GM12878 (cell line): ENCODE results near the gene PPP2R5B. TPM values are rescaled to one million over a fixed set of nuclear protein-coding genes. Genes with fewer than 3 reads are reported as not detected.

Experiments
- BCL3 ChIP-seq: IDR thresholded peaks from 2 replicates; pipeline ENCODE4 v1.6.1; 2011; ENCODE audit warnings: borderline replicate concordance, low read depth, mild to moderate bottlenecking, moderate library complexity, low read length; ENCODE audit not compliant: insufficient read depth, poor library complexity, severe bottlenecking
- BRCA1 ChIP-seq: IDR thresholded peaks from 2 replicates; pipeline ENCODE4 v1.6.1; 2011; ENCODE audit warnings: low read depth, low read length, improper control_type of control experiment
- CEBPZ ChIP-seq: fragments of 150-350 bp; IDR thresholded peaks from 2 replicates; pipeline ENCODE4 v1.6.1; 2016; ENCODE audit warnings: low read depth, low read length
- CTCF ChIP-seq, 3 experiments: IDR thresholded peaks in 2 of 3; conservative IDR thresholded peaks in 1 of 3; 2 replicates each; pipeline ENCODE4 v1.5.1; 2011; ENCODE audit warnings: low read depth in 3 of 3, low read length in 3 of 3, mild to moderate bottlenecking in 3 of 3, control low read depth in 2 of 3, moderate library complexity in 2 of 3, inconsistent platforms in 1 of 3, mixed read lengths in 1 of 3; ENCODE audit not compliant: control insufficient read depth in 2 of 3, insufficient read depth in 1 of 3; ENCODE audit errors: extremely low read depth in 1 of 3
- EED ChIP-seq: sonication (generic); IDR thresholded peaks from 2 replicates; pipeline ENCODE4 v1.6.1; 2016; ENCODE audit warnings: antibody characterized with exemption, low read depth
- KDM1A ChIP-seq: fragments of 200-600 bp; sonication (generic); IDR thresholded peaks from 2 replicates; pipeline ENCODE4 v1.6.1; 2016; ENCODE audit warnings: borderline replicate concordance
- MEF2A ChIP-seq: IDR thresholded peaks from 2 replicates; pipeline ENCODE4 v1.6.1; 2011; ENCODE audit warnings: low read depth, mild to moderate bottlenecking, low read length, moderate library complexity; ENCODE audit not compliant: insufficient read depth
- MTA3 ChIP-seq: IDR thresholded peaks from 2 replicates; pipeline ENCODE4 v1.6.1; 2012; ENCODE audit warnings: low read length, inconsistent platforms, borderline replicate concordance
- RCOR1 ChIP-seq: conservative IDR thresholded peaks from 2 replicates; pipeline ENCODE4 v1.6.1; 2012; ENCODE audit warnings: low read depth, low read length, improper control_type of control experiment
- RELB ChIP-seq: fragments of 450-650 bp; IDR thresholded peaks from 2 replicates; pipeline ENCODE4 v1.6.1; 2017; ENCODE audit warnings: low read depth, mild to moderate bottlenecking, moderate library complexity
- REST ChIP-seq: IDR thresholded peaks from 2 replicates; pipeline ENCODE4 v1.6.1; 2012; ENCODE audit warnings: mild to moderate bottlenecking, low read depth, low read length
- SIN3A ChIP-seq: IDR thresholded peaks from 2 replicates; pipeline ENCODE4 v1.6.1; 2012; ENCODE audit warnings: low read depth, low read length, improper control_type of control experiment
- STAT1 ChIP-seq: fragments of 450-650 bp; conservative IDR thresholded peaks from 2 replicates; pipeline ENCODE4 v1.6.1; 2014; ENCODE audit warnings: antibody characterized with exemption, mild to moderate bottlenecking
- ZBTB33 ChIP-seq: fragments of 450-650 bp; IDR thresholded peaks from 2 replicates; pipeline ENCODE4 v1.6.1; 2017; ENCODE audit warnings: mild to moderate bottlenecking
- polyA plus RNA-seq, 11 experiments: library from polyadenylated mRNA; depleted of rRNA in 4 of 11; unstranded in 6 of 11; stranded (reverse) in 5 of 11; fragments of >200 nt; fragmentation: Nextera tagmentation in 4 of 11; fragmentation: Illumina TruSeq in 1 of 11; extraction: Ambion mirVana in 4 of 11; extraction: Trizol in 1 of 11; gene quantifications; 1 replicate in 1 of 11; 2 replicates in 10 of 11; pipeline versions ENCODE4 v1.2.1 to v1.2.3, GENCODE V29; 2011 to 2016; ENCODE audit warnings: inconsistent platforms in 2 of 11, missing spikeins in 2 of 11, low read depth in 1 of 11
- total RNA-seq, 4 experiments: library from RNA; depleted of rRNA in 3 of 4; stranded (reverse); fragments of >200 nt in 3 of 4; fragmentation: Illumina TruSeq in 1 of 4; extraction: Trizol in 1 of 4; gene quantifications; 2 replicates each; pipeline versions ENCODE4 v1.2.1 to v1.2.3, GENCODE V29; 2013 to 2021

The PPP2R5B gene
- total and polyA plus RNA-seq, 10 of the 15 experiments (the other 5 are each of a cell fraction or from before 2014, with no cell fraction given): 0.08 to 6.7 (median 2.0) TPM

- TF ChIP-seq CEBPZ (no peak), CTCF (IDR thresholded peaks at IDR 0.05 in 2 of 3, conservative IDR thresholded peaks at IDR 0.05 in 1 of 3; ENCODE audit: control insufficient read depth in 2 of 3, extremely low read depth in 1 of 3, insufficient read depth in 1 of 3, low read depth in 3 of 3, low read length in 3 of 3) (no peak), KDM1A (no peak), SIN3A (no peak), ZBTB33 (no peak), MTA3 (no peak), MEF2A (0 out of 2 replicates have a peak, but pooled peaks have one; percentile 2), EED (peak; percentile 49; the same call in 1 of the 2 replicates), RCOR1 (no peak), STAT1 (no peak), BCL3 (no peak), BRCA1 (no peak), RELB (peak; percentile 68), REST (no peak)
These were observed 44.1 kb upstream of the PPP2R5B start (continued) for GRCh38 chr11:64880240-64881001.
